PC-9 (cell line): Measurements from ENCODE around the gene NPHP4. TPM values are rescaled to one million over a fixed set of nuclear protein-coding genes. Genes with fewer than 3 reads are reported as not detected.

Experiments used
- BruUV-seq: library from RNA; stranded (reverse); fragments of 400-500 nt; replicated peaks from 2 replicates; lab custom pipeline; 2021; lab: Mats Ljungman, UMichigan
- CTCF ChIA-PET: fragments of 300-600 bp; sonication (Branson Sonifier 250); formaldehyde crosslinking; loops from one replicate; lab custom pipeline; 2022; ENCODE audit warnings: antibody characterized with exemption; lab: Charles Lee
- POLR2A ChIA-PET: fragments of 300-600 bp; sonication (Branson Sonifier 250); formaldehyde crosslinking; loops from one replicate; lab custom pipeline; 2022; ENCODE audit warnings: antibody characterized with exemption; ENCODE audit not compliant: unreplicated experiment; lab: Charles Lee
- DNase-seq, 2 experiments: peaks; one replicate each; pipeline versions ENCODE4 v3.0.0 to v3.0.0-alpha.2; 2015 to 2022; ENCODE audit warnings: mixed read lengths in 1 of 2
- H2AFZ ChIP-seq: fragments of 200-600 bp; sonication (generic); 2 replicates; pipeline ENCODE4 v1.8.1; 2017; ENCODE audit warnings: antibody characterized with exemption
- H3F3A ChIP-seq: fragments of 200-600 bp; sonication (generic); 2 replicates; pipeline ENCODE4 v1.8.1; 2017; ENCODE audit warnings: antibody characterized with exemption, mild to moderate bottlenecking, low read depth; ENCODE audit not compliant: insufficient read depth
- H3K27ac ChIP-seq: fragments of 200-600 bp; sonication (generic); 2 replicates; pipeline ENCODE4 v1.6.1; 2016; ENCODE audit warnings: mixed run types
- H3K27me3 ChIP-seq: fragments of 200-600 bp; sonication (generic); 2 replicates; pipeline ENCODE4 v1.6.1; 2016; ENCODE audit warnings: low read depth, mixed run types; ENCODE audit not compliant: insufficient read depth
- H3K36me3 ChIP-seq: fragments of 200-600 bp; sonication (generic); 2 replicates; pipeline ENCODE4 v1.6.1; 2016; ENCODE audit warnings: low read depth, mixed run types
- H3K4me1 ChIP-seq: fragments of 200-600 bp; sonication (generic); replicated peaks from 2 replicates; pipeline ENCODE4 v1.6.1; 2016; ENCODE audit warnings: mixed run types; ENCODE audit not compliant: insufficient read depth
- H3K4me2 ChIP-seq: fragments of 200-600 bp; sonication (generic); 2 replicates; pipeline ENCODE4 v1.6.1; 2017; ENCODE audit warnings: mixed run types
- H3K4me3 ChIP-seq: fragments of 200-600 bp; sonication (generic); 2 replicates; pipeline ENCODE4 v1.6.1; 2016; ENCODE audit warnings: mixed run types
- H3K79me2 ChIP-seq: fragments of 200-600 bp; sonication (generic); 2 replicates; pipeline ENCODE4 v1.6.1; 2017; ENCODE audit warnings: low read depth, mixed run types
- H3K9me2 ChIP-seq: fragments of 200-600 bp; sonication (generic); 2 replicates; pipeline ENCODE4 v1.8.1; 2017; ENCODE audit warnings: mild to moderate bottlenecking; ENCODE audit not compliant: insufficient read depth
- H3K9me3 ChIP-seq: fragments of 200-600 bp; sonication (generic); 2 replicates; pipeline ENCODE4 v1.8.1; 2016; ENCODE audit warnings: low read depth; ENCODE audit not compliant: insufficient read depth
- H4K20me1 ChIP-seq: fragments of 200-600 bp; sonication (generic); 2 replicates; pipeline ENCODE4 v1.8.1; 2017; ENCODE audit not compliant: insufficient read depth
- EZH2 ChIP-seq: fragments of 200-600 bp; sonication (generic); IDR thresholded peaks from 2 replicates; pipeline ENCODE4 v1.8.0; 2017; ENCODE audit warnings: antibody characterized with exemption, low read depth
- intact Hi-C: fragments of 100-400 bp; cut with micrococcal nuclease; formaldehyde crosslinking; loops from one replicate; pipeline ENCODE4 v1.10.0; 2022; ENCODE audit not compliant: unreplicated experiment
- total RNA-seq: library from RNA; stranded (reverse); gene quantifications from 2 replicates; pipeline ENCODE4 v1.2.3, GENCODE V29; 2021
- TF ChIP-seq, protein P1 (sequence below): fragments of 200-600 bp; sonication (generic); conservative IDR thresholded peaks from 2 replicates; pipeline ENCODE4 v1.6.1; 2017; ENCODE audit warnings: mixed run types, antibody characterized with exemption, mild to moderate bottlenecking, moderate library complexity

The NPHP4 gene
- total RNA-seq, 1 experiment from 2014 or later = 17.9 TPM

- Histone ChIP-seq H3K4me1 (no peaks in the 10 kb centered on the region), H3K4me3 (no peak overlapping the region), H3K9me2 (no peaks in the 10 kb centered on the region), H4K20me1 (no peaks in the 10 kb centered on the region), H3K9me3 (no peaks in the 10 kb centered on the region), H3F3A (no peaks in the 10 kb centered on the region), H3K36me3 (no peaks in the 10 kb centered on the region), H3K27me3 (no peaks in the 10 kb centered on the region), H3K79me2 (no peaks in the 10 kb centered on the region), H3K4me2 (no peak overlapping the region), H2AFZ (no peak overlapping the region), H3K27ac (no peak overlapping the region)
- DNase-seq = no peak
- intact Hi-C loops = no loop called here
- no TSS peak for BruUV-seq
- TF ChIP-seq, protein P1, sequence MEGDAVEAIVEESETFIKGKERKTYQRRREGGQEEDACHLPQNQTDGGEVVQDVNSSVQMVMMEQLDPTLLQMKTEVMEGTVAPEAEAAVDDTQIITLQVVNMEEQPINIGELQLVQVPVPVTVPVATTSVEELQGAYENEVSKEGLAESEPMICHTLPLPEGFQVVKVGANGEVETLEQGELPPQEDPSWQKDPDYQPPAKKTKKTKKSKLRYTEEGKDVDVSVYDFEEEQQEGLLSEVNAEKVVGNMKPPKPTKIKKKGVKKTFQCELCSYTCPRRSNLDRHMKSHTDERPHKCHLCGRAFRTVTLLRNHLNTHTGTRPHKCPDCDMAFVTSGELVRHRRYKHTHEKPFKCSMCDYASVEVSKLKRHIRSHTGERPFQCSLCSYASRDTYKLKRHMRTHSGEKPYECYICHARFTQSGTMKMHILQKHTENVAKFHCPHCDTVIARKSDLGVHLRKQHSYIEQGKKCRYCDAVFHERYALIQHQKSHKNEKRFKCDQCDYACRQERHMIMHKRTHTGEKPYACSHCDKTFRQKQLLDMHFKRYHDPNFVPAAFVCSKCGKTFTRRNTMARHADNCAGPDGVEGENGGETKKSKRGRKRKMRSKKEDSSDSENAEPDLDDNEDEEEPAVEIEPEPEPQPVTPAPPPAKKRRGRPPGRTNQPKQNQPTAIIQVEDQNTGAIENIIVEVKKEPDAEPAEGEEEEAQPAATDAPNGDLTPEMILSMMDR = no peak
- TF ChIP-seq EZH2 = no peak
- POLR2A ChIA-PET = no interaction called here
- CTCF ChIA-PET = no interaction called here
Observed at GRCh38 chr1:5960336-5960735, 31.9 kb downstream of the NPHP4 start.

- BruUV-seq = no TSS peak
- no peaks in the 10 kb centered on the region for H3K9me2 ChIP-seq
- no peak for DNase-seq
- no peak for TF ChIP-seq EZH2
- TF ChIP-seq, protein P1 = no peak
- intact Hi-C loops = no loop called here
- H3K27me3 ChIP-seq = no peaks in the 10 kb centered on the region
- no peaks in the 10 kb centered on the region for H3K79me2 ChIP-seq
- H3K27ac ChIP-seq = no peak overlapping the region
- POLR2A ChIA-PET = no interaction called here
- H3K9me3 ChIP-seq = no peaks in the 10 kb centered on the region
- H3F3A ChIP-seq = no peaks in the 10 kb centered on the region
- no peaks in the 10 kb centered on the region for H4K20me1 ChIP-seq
- no peaks in the 10 kb centered on the region for H3K36me3 ChIP-seq
- H3K4me1 ChIP-seq = no peaks in the 10 kb centered on the region
- CTCF ChIA-PET = no interaction called here
- H3K4me3 ChIP-seq = no peak overlapping the region
- no peak overlapping the region for H2AFZ ChIP-seq
- H3K4me2 ChIP-seq = no peak overlapping the region
Observed at GRCh38 chr1:5959667-5960230, 32.5 kb downstream of the NPHP4 start.

- CTCF ChIA-PET = no interaction called here
- POLR2A ChIA-PET = no interaction called here
- no peak for DNase-seq
- TF ChIP-seq, protein P1 = no peak
- no peak for TF ChIP-seq EZH2
- Histone ChIP-seq H3K27ac (no peak overlapping the region), H3F3A (no peaks in the 10 kb centered on the region), H4K20me1 (no peaks in the 10 kb centered on the region), H3K9me3 (no peaks in the 10 kb centered on the region), H3K79me2 (no peaks in the 10 kb centered on the region), H3K36me3 (no peaks in the 10 kb centered on the region), H3K9me2 (no peaks in the 10 kb centered on the region), H3K27me3 (no peaks in the 10 kb centered on the region), H3K4me3 (no peak overlapping the region), H3K4me2 (no peak overlapping the region), H3K4me1 (no peaks in the 10 kb centered on the region), H2AFZ (no peak overlapping the region)
- no TSS peak for BruUV-seq
- intact Hi-C loops = no loop called here
Observed at GRCh38 chr1:5959087-5959486, 33.1 kb downstream of the NPHP4 start.
